Non-pigmented ciliary epithelial cell (primary cell): Measurements from ENCODE around the gene C11orf42.

Source experiments
- DNase-seq: peaks from one replicate; pipeline ENCODE4 v3.0.0-alpha.2; 2010; ENCODE audit warnings: low read depth

Gene C11orf42

GRCh38 chr11:6258141-6258540 lies 52.8 kb downstream of the C11orf42 start:
- DNase-seq: no peak

DNA sequence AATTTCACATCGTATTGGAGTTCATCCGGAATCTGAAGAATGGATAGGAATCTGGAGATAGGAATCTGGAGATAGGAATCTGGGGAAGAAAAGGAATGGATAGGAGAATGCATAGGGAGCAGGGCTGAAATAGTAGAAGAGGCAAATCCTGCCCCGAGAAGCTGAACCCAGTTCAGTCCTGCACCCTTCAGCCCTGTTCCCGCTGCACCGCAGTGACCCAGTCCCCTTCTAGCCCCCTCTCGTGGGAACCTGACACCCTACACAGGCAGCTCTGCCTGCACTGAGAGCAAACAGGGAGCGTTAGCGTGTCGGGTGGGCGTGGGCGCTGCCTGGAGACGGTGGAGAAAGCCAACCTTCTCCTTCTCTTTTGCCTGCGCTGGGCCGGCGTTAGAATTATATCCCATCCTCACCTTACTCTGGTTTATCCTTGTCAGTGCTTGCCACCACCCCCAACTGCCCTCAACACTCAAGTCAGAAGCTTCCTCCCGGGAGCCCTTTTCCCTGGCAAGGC lies 53.3 kb downstream of the C11orf42 start:
- no peak for DNase-seq

- DNase-seq: no peak
These were observed 54.9 kb downstream of the C11orf42 start for GRCh38 chr11:6260207-6260726.
